HCT116 (cell line): ENCODE measurements around the gene ENPP6. TPM values are rescaled to one million over a fixed set of nuclear protein-coding genes. Genes with fewer than 3 reads are reported as not detected.

Experiments used
- ATAC-seq: fragments of 200-7000 bp; cut with Tn5 transposase; 2 replicates; pipeline ENCODE4 v1.9.1; 2020; ENCODE audit warnings: mild to moderate bottlenecking, moderate library complexity
- BruUV-seq: library from RNA; stranded (reverse); fragments of 400-500 nt; replicated peaks from 2 replicates; lab custom pipeline; 2021; lab: Mats Ljungman, UMichigan
- CTCF ChIA-PET: fragments of 300-600 bp; sonication (Branson Sonifier 250); formaldehyde crosslinking; loops from one replicate; lab custom pipeline; 2021; ENCODE audit warnings: antibody characterized with exemption; lab: Charles Lee
- POLR2A ChIA-PET: fragments of 300-600, 350-600 bp; sonication (Branson Sonifier 250); formaldehyde crosslinking; loops from one replicate; lab custom pipeline; 2021; ENCODE audit warnings: antibody characterized with exemption; lab: Charles Lee
- RAD21 ChIA-PET, 2 experiments: fragments of 300-600 bp; sonication (Branson Sonifier 250); formaldehyde crosslinking; loops; one replicate each; lab custom pipeline; 2023; ENCODE audit warnings: low total read pairs in 2 of 2; ENCODE audit not compliant: uncharacterized antibody in 2 of 2, unreplicated experiment in 2 of 2, low non-redundant PET in 1 of 2; lab: Charles Lee
- DNase-seq: peaks from one replicate; pipeline ENCODE4 v3.0.0-alpha.2; 2010; ENCODE audit warnings: low read depth, low spot score
- H2AFZ ChIP-seq: fragments of 200-600 bp; shearing (Covaris generic), sonication (generic); 2 replicates; pipeline ENCODE4 v1.6.1; 2017; ENCODE audit warnings: low read depth, mixed run types, mixed read lengths, antibody characterized with exemption, low read length; ENCODE audit not compliant: poor library complexity, severe bottlenecking
- H3K27ac ChIP-seq: 2 replicates; pipeline ENCODE4 v1.5.1; 2012; ENCODE audit warnings: low read depth, low read length
- H3K27me3 ChIP-seq: fragments of 200-600 bp; sonication (generic); 2 replicates; pipeline ENCODE4 v1.6.1; 2016; ENCODE audit warnings: mixed run types, low read length, mixed read lengths; ENCODE audit not compliant: insufficient read depth
- H3K36me3 ChIP-seq, 2 experiments: fragments of 200-500 bp in 1 of 2; fragments of 200-600 bp in 1 of 2; sonication (Bioruptor generic) in 1 of 2; sonication (generic) in 1 of 2; 2 replicates each; pipeline versions ENCODE4 v1.5.1 to v1.6.1; 2014 to 2016; ENCODE audit warnings: low read length in 2 of 2, inconsistent platforms in 1 of 2, mixed read lengths in 1 of 2, mixed run types in 1 of 2; ENCODE audit not compliant: insufficient read depth in 2 of 2, control insufficient read depth in 1 of 2
- H3K4me1 ChIP-seq, 2 experiments: fragments of 200-600 bp in 1 of 2; sonication (generic) in 1 of 2; 2 replicates each; pipeline versions ENCODE4 v1.5.1 to v1.6.1; 2012 to 2017; ENCODE audit warnings: low read length in 2 of 2, inconsistent platforms in 1 of 2, mild to moderate bottlenecking in 1 of 2, mixed read lengths in 1 of 2, mixed run types in 1 of 2, moderate library complexity in 1 of 2; ENCODE audit not compliant: insufficient read depth in 2 of 2, control insufficient read depth in 1 of 2
- H3K4me2 ChIP-seq: fragments of 200-600 bp; sonication (generic); 2 replicates; pipeline ENCODE4 v1.6.1; 2017; ENCODE audit warnings: mixed run types, low read length, mixed read lengths
- H3K4me3 ChIP-seq, 2 experiments: fragments of 200-600 bp in 1 of 2; sonication (generic) in 1 of 2; replicated peaks in 1 of 2; 2 replicates each; pipeline ENCODE4 v1.5.1; 2011 to 2016; ENCODE audit warnings: low read length in 2 of 2, control low read depth in 1 of 2, low read depth in 1 of 2, mild to moderate bottlenecking in 1 of 2, mixed read lengths in 1 of 2, mixed run types in 1 of 2
- H3K79me2 ChIP-seq: fragments of 200-600 bp; sonication (generic); 2 replicates; pipeline ENCODE4 v1.6.1; 2017; ENCODE audit warnings: mild to moderate bottlenecking, mixed run types, low read length, moderate library complexity, mixed read lengths; ENCODE audit not compliant: insufficient read depth
- H3K9ac ChIP-seq: fragments of 200-600 bp; sonication (generic); 2 replicates; pipeline ENCODE4 v1.6.1; 2016; ENCODE audit warnings: low read length, mixed read lengths
- H3K9me2 ChIP-seq: fragments of 200-600 bp; sonication (generic), shearing (Covaris generic); 2 replicates; pipeline ENCODE4 v1.6.1; 2017; ENCODE audit warnings: mixed run types, mild to moderate bottlenecking, moderate library complexity; ENCODE audit not compliant: insufficient read depth
- H3K9me3 ChIP-seq, 2 experiments: fragments of 200-500 bp in 1 of 2; fragments of 200-600 bp in 1 of 2; sonication (Bioruptor generic) in 1 of 2; sonication (generic) in 1 of 2; 2 replicates each; pipeline ENCODE4 v1.6.1; 2014 to 2017; ENCODE audit warnings: low read length in 2 of 2, mixed read lengths in 2 of 2, inconsistent platforms in 1 of 2, low read depth in 1 of 2, mild to moderate bottlenecking in 1 of 2, mixed run types in 1 of 2, moderate library complexity in 1 of 2; ENCODE audit not compliant: control insufficient read depth in 1 of 2, insufficient read depth in 1 of 2
- H4K20me1 ChIP-seq: fragments of 200-600 bp; sonication (generic), shearing (Covaris generic); 2 replicates; pipeline ENCODE4 v1.6.1; 2017; ENCODE audit warnings: mixed run types, mild to moderate bottlenecking, moderate library complexity; ENCODE audit not compliant: insufficient read depth
- JUND ChIP-seq: IDR thresholded peaks from 2 replicates; pipeline ENCODE4 v1.6.1; 2012
- MAX ChIP-seq: IDR thresholded peaks from 2 replicates; pipeline ENCODE4 v1.6.1; 2012
- POLR2AphosphoS5 ChIP-seq: IDR thresholded peaks from 2 replicates; pipeline ENCODE4 v1.6.1; 2011; ENCODE audit warnings: mild to moderate bottlenecking, low read depth, low read length, moderate library complexity
- RAD21 ChIP-seq: IDR thresholded peaks from 2 replicates; pipeline ENCODE4 v1.6.1; 2012; ENCODE audit warnings: low read depth, mild to moderate bottlenecking
- TCF7L2 ChIP-seq: IDR thresholded peaks from 2 replicates; pipeline ENCODE4 v1.7.0; 2011; ENCODE audit warnings: borderline replicate concordance, inconsistent platforms; ENCODE audit not compliant: insufficient read depth, insufficient read length; ENCODE audit errors: extremely low read depth
- intact Hi-C: fragments of 100-400 bp; cut with micrococcal nuclease; formaldehyde crosslinking; loops from 2 replicates; pipeline ENCODE4 v1.10.0; 2022
- total RNA-seq: library from RNA; stranded (reverse); gene quantifications from one replicate; pipeline ENCODE4 v1.2.1, GENCODE V29; 2021; ENCODE audit not compliant: unreplicated experiment

The ENPP6 gene
- total RNA-seq, 1 experiment from 2014 or later: not detected

DNA sequence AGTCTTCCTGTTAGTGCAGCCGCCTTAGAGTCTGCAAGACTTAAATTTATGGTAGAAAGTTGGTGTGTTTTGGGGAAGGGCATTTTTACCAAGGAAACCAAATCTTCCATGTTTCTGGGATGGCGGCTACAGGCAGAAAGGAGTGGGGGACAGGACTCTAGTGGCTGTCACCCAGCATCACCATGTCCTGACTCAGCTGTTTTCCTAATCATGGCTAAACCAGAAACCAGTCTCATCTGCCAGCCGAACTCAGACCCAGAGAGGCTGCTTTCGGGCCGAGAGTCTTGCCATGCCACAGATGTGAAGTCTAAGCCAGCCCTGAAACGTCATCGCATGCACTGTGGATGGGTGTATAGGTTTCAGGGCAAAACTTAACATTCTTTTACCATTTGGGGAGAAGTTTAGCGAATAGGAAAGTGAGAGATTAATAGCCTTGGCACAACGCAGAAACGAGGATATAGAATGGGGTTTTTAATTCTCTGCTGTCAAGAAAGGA lies 109.6 kb downstream of the ENPP6 start:
- Histone ChIP-seq H2AFZ (no peak overlapping the region), H3K9ac (no peak overlapping the region), H3K79me2 (no peaks in the 10 kb centered on the region), H3K9me3 (no peaks in the 10 kb centered on the region), H3K9me2 (no peaks in the 10 kb centered on the region), H3K4me3 (no peak overlapping the region), H3K4me1 (no peaks in the 10 kb centered on the region), H3K36me3 (no peaks in the 10 kb centered on the region), H3K27ac (no peak overlapping the region), H3K27me3 (no peaks in the 10 kb centered on the region)
- ChIA-PET RAD21 (no interaction called here), CTCF (no interaction called here)
- ATAC-seq: no peak
- no peak for DNase-seq
- intact Hi-C loops: no loop called here
- TF ChIP-seq MAX (no peak), JUND (no peak), RAD21 (no peak), TCF7L2 (no peak), POLR2AphosphoS5 (no peak)
- TF ChIP-seq, all 23 proteins: peak for 0
- BruUV-seq: no TSS peak
- H4K20me1 ChIP-seq: no peaks in the 10 kb centered on the region
- H3K4me2 ChIP-seq: no peak overlapping the region
- POLR2A ChIA-PET: no interaction called here

DNA sequence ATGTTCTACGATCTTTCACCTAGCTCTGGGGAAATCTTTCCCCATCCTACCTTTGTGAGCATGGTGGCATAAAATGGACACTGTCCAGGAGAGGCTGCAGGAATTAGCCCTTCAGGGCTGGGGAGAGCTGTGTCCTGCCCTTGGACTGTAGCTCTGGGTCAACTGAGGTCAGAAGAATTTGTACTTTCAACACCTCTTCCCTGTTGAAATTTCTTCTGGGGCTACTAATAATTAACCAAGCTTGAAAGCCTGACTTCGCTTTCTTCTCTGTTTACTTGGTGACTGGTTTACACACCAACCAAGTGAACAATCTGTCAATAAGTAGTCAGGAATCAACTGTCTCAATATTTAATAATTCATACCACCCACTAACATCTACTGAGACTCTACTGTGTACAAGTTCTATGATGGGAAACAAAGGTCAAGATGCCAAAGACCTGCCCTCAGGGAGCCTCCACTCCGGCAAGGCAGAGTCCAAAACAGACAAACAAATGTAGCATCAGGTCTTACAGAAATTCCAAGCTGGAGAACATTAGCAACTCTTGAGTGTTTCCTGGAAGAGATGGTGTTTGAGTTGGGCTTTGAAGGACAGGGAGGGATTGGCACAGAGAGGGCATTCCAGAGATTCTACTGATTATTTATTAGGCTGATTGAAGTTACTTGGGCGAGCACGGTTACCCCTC lies 113.1 kb downstream of the ENPP6 start:
- Histone ChIP-seq H4K20me1 (no peaks in the 10 kb centered on the region), H3K4me3 (no peak overlapping the region), H3K27me3 (no peaks in the 10 kb centered on the region), H3K9ac (no peak overlapping the region), H3K4me2 (no peak overlapping the region), H3K4me1 (no peaks in the 10 kb centered on the region), H2AFZ (no peak overlapping the region), H3K9me3 (no peaks in the 10 kb centered on the region), H3K36me3 (no peaks in the 10 kb centered on the region), H3K79me2 (no peaks in the 10 kb centered on the region), H3K9me2 (no peaks in the 10 kb centered on the region), H3K27ac (no peak overlapping the region)
- no peak for DNase-seq
- ChIA-PET CTCF (no interaction called here), RAD21 (no interaction called here), POLR2A (no interaction called here)
- ATAC-seq: no peak
- no TSS peak for BruUV-seq
- intact Hi-C loops: no loop called here
- TF ChIP-seq POLR2AphosphoS5: no peak
